GM23338 (cell line): ENCODE measurements around the gene LGALS12.
"Not testable (repeated sequence)": the region's sequence is repeated elsewhere in the genome, so short reads cannot be mapped to it uniquely, and the experiment has no call there.

Source experiments
- CTCF ChIP-seq, 2 experiments: fragments of 200-600 bp in 1 of 2; sonication (generic) in 1 of 2; conservative IDR thresholded peaks; 2 replicates each; pipeline versions ENCODE4 v1.5.1 to v1.6.1; 2016 to 2017; ENCODE audit warnings: antibody characterized with exemption in 2 of 2, low read depth in 2 of 2, mild to moderate bottlenecking in 2 of 2, moderate library complexity in 1 of 2
- EZH2phosphoT487 ChIP-seq: fragments of 200-600 bp; sonication (generic); IDR thresholded peaks from one replicate; pipeline ENCODE4 v1.8.1; 2018; ENCODE audit warnings: antibody characterized with exemption; ENCODE audit not compliant: unreplicated experiment
- NANOG ChIP-seq: IDR thresholded peaks from 2 replicates; pipeline ENCODE4 v1.6.1; 2016; ENCODE audit warnings: antibody characterized with exemption, borderline replicate concordance
- POLR2AphosphoS5 ChIP-seq: IDR thresholded peaks from 2 replicates; pipeline ENCODE4 v1.6.1; 2016; ENCODE audit warnings: antibody characterized with exemption, low read depth
- REST ChIP-seq: IDR thresholded peaks from one replicate; pipeline ENCODE4 v1.6.1; 2018; ENCODE audit warnings: antibody characterized with exemption; ENCODE audit not compliant: unreplicated experiment

GRCh38 chr11:63529373-63529772 lies 23.5 kb downstream of the LGALS12 start:
- not testable (repeated sequence) for TF ChIP-seq EZH2phosphoT487; CTCF (conservative IDR thresholded peaks at IDR 0.05; ENCODE audit: low read depth in 2 of 2); POLR2AphosphoS5; REST
- 0 out of 2 replicates have a peak, but pooled peaks have one; percentile 56 for TF ChIP-seq NANOG
